Measurements from ENCODE around the gene DNAH8.

DNAH8 gene

GRCh38 chr6:39078695-39079094, 363.6 kb downstream of the DNAH8 start:
- DNase-seq: no peak

GRCh38 chr6:39079197-39080125, 364.4 kb downstream of the DNAH8 start:
- DNase-seq: no peak
